Hepatocyte (in vitro differentiated cells): Measurements from ENCODE around the gene TMEM121. TPM values are rescaled to one million over a fixed set of nuclear protein-coding genes. Genes with fewer than 3 reads are reported as not detected.
"Not testable (repeated sequence)": the region's sequence is repeated elsewhere in the genome, so short reads cannot be mapped to it uniquely, and the experiment has no call there.

Source experiments
- DNase-seq: peaks from one replicate; pipeline ENCODE4 v3.0.0-alpha.2; 2016; ENCODE audit warnings: low spot score
- H2AFZ ChIP-seq: fragments of 200-600 bp; sonication (generic); 2 replicates; pipeline ENCODE4 v1.6.0; 2016; ENCODE audit warnings: antibody characterized with exemption, mild to moderate bottlenecking
- H3K27ac ChIP-seq: fragments of 200-600 bp; sonication (generic); 2 replicates; pipeline ENCODE4 v1.5.1; 2016; ENCODE audit warnings: mild to moderate bottlenecking
- H3K27me3 ChIP-seq: fragments of 200-600 bp; sonication (generic); 2 replicates; pipeline ENCODE4 v1.6.1; 2016
- H3K36me3 ChIP-seq: fragments of 200-600 bp; sonication (generic); replicated peaks from 2 replicates; pipeline ENCODE4 v1.5.1; 2016; ENCODE audit warnings: low read depth; ENCODE audit not compliant: insufficient read depth
- H3K4me1 ChIP-seq: fragments of 200-600 bp; sonication (generic); 2 replicates; pipeline ENCODE4 v1.5.1; 2016; ENCODE audit warnings: mild to moderate bottlenecking, moderate library complexity; ENCODE audit not compliant: insufficient read depth
- H3K4me2 ChIP-seq: fragments of 200-600 bp; sonication (generic); 2 replicates; pipeline ENCODE4 v1.6.0; 2016
- H3K4me3 ChIP-seq: fragments of 200-600 bp; sonication (generic); 2 replicates; pipeline ENCODE4 v1.5.1; 2016; ENCODE audit warnings: mild to moderate bottlenecking
- H3K79me2 ChIP-seq: fragments of 200-600 bp; sonication (generic); 2 replicates; pipeline ENCODE4 v1.6.0; 2017; ENCODE audit warnings: mild to moderate bottlenecking
- H3K9me2 ChIP-seq: fragments of 200-600 bp; sonication (generic); replicated peaks from 2 replicates; pipeline ENCODE4 v1.6.0; 2017; ENCODE audit warnings: mild to moderate bottlenecking; ENCODE audit not compliant: insufficient read depth
- H3K9me3 ChIP-seq: fragments of 200-600 bp; sonication (generic); 2 replicates; pipeline ENCODE4 v1.5.1; 2016; ENCODE audit warnings: low read depth, mild to moderate bottlenecking
- H4K20me1 ChIP-seq: fragments of 200-600 bp; sonication (generic); 2 replicates; pipeline ENCODE4 v1.6.0; 2016; ENCODE audit warnings: mild to moderate bottlenecking; ENCODE audit not compliant: insufficient read depth, poor library complexity, severe bottlenecking
- CTCF ChIP-seq: fragments of 200-600 bp; sonication (generic); IDR thresholded peaks from 2 replicates; pipeline ENCODE4 v1.5.1; 2016; ENCODE audit warnings: antibody characterized with exemption, mild to moderate bottlenecking; ENCODE audit not compliant: poor library complexity
- EZH2 ChIP-seq: fragments of 200-600 bp; sonication (generic); IDR thresholded peaks from 2 replicates; pipeline ENCODE4 v1.6.1; 2016; ENCODE audit warnings: antibody characterized with exemption, mild to moderate bottlenecking, borderline replicate concordance
- EZH2phosphoT487 ChIP-seq: fragments of 200-600 bp; sonication (generic); IDR thresholded peaks from one replicate; pipeline ENCODE4 v1.6.1; 2018; ENCODE audit warnings: antibody characterized with exemption, mild to moderate bottlenecking, low read depth, moderate library complexity; ENCODE audit not compliant: unreplicated experiment, severe bottlenecking
- WGBS: methylation state at CpG from one replicate; pipeline ENCODE4 v1.1.6; 2016; ENCODE audit warnings: low lambda C conversion rate; ENCODE audit errors: missing lambda C conversion rate; 5-methylcytosine and 5-hydroxymethylcytosine counted together
- polyA plus RNA-seq: library from polyadenylated mRNA; unstranded; fragments of >200 nt; fragmentation: Nextera tagmentation; extraction: Ambion mirVana; gene quantifications from 2 replicates; pipeline ENCODE4 v1.2.1, GENCODE V29; 2016
- total RNA-seq: library from RNA; depleted of rRNA; stranded (reverse); fragments of >200 nt; gene quantifications from 2 replicates; pipeline ENCODE4 v1.2.3, GENCODE V29; 2014

The TMEM121 gene
- total and polyA plus RNA-seq, 2 experiments from 2014 or later, result 3.0 to 5.8 TPM

GRCh38 chr14:105547741-105548169 is 21.4 kb downstream of the TMEM121 start:
- Histone ChIP-seq H4K20me1 (no peaks in the 10 kb centered on the region), H3K9me3 (no peaks in the 10 kb centered on the region), H3K4me1 (no peaks in the 10 kb centered on the region), H2AFZ (no peak overlapping the region), H3K4me2 (no peak overlapping the region), H3K79me2 (no peaks in the 10 kb centered on the region), H3K36me3 (no peaks in the 10 kb centered on the region), H3K4me3 (no peak overlapping the region), H3K27me3 (no peaks in the 10 kb centered on the region), H3K9me2 (no peaks in the 10 kb centered on the region), H3K27ac (no peak overlapping the region)
- TF ChIP-seq EZH2phosphoT487 (no peak), EZH2 (no peak), CTCF (no peak)
- 99% methylated on average over 20 of the region's 38 CpGs for WGBS
- no peak for DNase-seq

DNA sequence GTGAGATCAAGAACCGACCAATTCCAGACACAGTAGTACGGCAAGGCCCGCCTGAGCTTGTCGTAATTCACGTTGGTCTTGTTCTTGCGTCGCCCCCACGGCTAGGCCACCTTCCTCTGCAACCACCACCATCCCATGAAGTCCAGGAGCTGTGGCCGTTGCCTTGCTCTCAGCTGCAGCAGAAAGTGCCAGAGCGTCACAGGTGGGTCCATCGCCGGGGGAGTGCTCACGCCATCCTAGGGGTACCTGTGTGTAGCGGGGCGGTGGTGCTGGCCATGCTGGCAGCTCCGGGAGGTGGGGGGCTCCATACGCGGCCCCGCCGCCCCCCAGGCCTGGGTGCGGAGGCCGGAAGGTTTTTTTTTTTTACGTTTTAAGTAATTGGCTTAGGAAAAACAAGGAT is 23.1 kb downstream of the TMEM121 start:
- Histone ChIP-seq H3K4me3 (no peak overlapping the region), H3K27ac (no peak overlapping the region), H3K4me2 (no peak overlapping the region), H3K9me3 (no peaks in the 10 kb centered on the region), H3K36me3 (no peaks in the 10 kb centered on the region), H4K20me1 (no peaks in the 10 kb centered on the region), H3K79me2 (no peaks in the 10 kb centered on the region), H3K4me1 (no peaks in the 10 kb centered on the region), H2AFZ (no peak overlapping the region), H3K9me2 (no peaks in the 10 kb centered on the region), H3K27me3 (no peaks in the 10 kb centered on the region)
- 84% methylated on average over 23 of the region's 23 CpGs for WGBS
- no peak for DNase-seq
- no peak for TF ChIP-seq CTCF
- no peak for TF ChIP-seq EZH2phosphoT487
- no peak for TF ChIP-seq EZH2

DNA sequence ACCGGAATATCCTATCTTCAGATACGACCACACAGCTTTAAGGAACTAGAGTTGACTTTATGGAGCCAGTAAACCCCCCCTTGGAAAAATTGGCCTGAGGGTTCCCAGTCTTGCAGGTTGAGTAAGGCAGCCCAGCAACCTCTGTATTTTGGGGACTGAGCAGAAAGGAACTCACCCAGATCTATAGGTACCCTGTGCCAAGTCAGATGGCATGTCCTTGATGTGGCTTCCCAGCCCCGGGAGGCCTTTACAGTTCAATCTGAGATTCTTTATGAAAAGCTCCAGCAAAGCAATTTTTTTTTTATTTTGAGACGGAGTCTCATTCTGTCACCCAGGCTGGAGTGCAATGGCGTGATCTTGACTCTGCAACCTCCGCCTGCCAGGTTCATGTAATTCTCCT is 27.6 kb downstream of the TMEM121 start:
- no peak for DNase-seq
- no peak overlapping the region for H2AFZ ChIP-seq
- no peaks in the 10 kb centered on the region for H3K9me3 ChIP-seq
- no peaks in the 10 kb centered on the region for H3K9me2 ChIP-seq
- H3K4me2 ChIP-seq, result no peak overlapping the region
- no peak overlapping the region for H3K27ac ChIP-seq
- WGBS, result 81% methylated on average over 6 of the region's 6 CpGs
- H3K36me3 ChIP-seq, result no peaks in the 10 kb centered on the region
- no peaks in the 10 kb centered on the region for H3K79me2 ChIP-seq
- no peaks in the 10 kb centered on the region for H3K4me1 ChIP-seq
- H3K27me3 ChIP-seq, result no peaks in the 10 kb centered on the region
- H4K20me1 ChIP-seq, result no peaks in the 10 kb centered on the region
- no peak overlapping the region for H3K4me3 ChIP-seq
- TF ChIP-seq EZH2phosphoT487, result no peak
- TF ChIP-seq EZH2, result no peak
- no peak for TF ChIP-seq CTCF

DNA sequence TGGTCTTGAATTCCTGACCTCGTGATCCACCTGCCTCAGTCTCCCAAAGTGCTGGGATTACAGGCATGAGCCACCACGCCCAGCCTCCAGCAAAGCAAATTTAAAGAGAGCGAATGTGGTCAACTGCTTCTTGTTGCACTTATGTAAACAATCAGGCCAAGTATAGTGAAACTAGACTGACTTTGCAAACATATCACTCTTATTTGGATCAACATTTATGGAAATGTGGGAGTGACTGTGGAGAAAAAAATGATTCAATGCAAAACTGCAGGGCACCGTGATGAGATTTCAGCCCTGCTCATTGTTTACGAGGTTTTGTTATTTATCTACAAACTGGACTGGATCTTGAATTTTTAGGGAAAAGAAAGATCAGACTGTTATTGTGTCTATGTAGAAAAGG is 28.1 kb downstream of the TMEM121 start:
- no peak for DNase-seq
- no peak overlapping the region for H3K27ac ChIP-seq
- 71% methylated on average over 5 of the region's 5 CpGs for WGBS
- no peaks in the 10 kb centered on the region for H3K36me3 ChIP-seq
- no peaks in the 10 kb centered on the region for H3K9me3 ChIP-seq
- no peaks in the 10 kb centered on the region for H3K4me1 ChIP-seq
- TF ChIP-seq EZH2, result no peak
- no peak for TF ChIP-seq EZH2phosphoT487
- TF ChIP-seq CTCF, result no peak
- no peak overlapping the region for H3K4me3 ChIP-seq
- H4K20me1 ChIP-seq, result no peaks in the 10 kb centered on the region
- no peaks in the 10 kb centered on the region for H3K27me3 ChIP-seq
- no peaks in the 10 kb centered on the region for H3K79me2 ChIP-seq
- H2AFZ ChIP-seq, result no peak overlapping the region
- H3K9me2 ChIP-seq, result no peaks in the 10 kb centered on the region
- no peak overlapping the region for H3K4me2 ChIP-seq

DNA sequence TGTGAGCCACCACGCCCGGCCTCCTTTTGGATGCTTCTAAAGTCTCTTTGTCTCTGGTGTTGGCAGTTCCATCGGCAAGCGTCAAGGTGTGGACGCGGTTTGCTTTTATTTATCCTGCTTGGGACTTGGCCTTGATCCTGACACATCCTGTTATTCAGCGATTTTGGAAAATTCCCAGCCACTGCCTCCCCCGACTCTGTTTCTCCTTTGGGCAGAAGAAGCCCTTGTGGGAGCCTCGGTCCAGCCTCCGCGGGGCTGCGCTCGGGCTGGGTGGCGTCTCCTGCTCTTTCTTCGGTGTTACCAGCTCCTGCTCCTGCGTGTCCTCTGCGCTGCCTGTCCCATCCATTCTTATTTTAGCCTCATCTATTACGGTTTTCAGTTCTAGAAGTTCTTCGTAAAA is 31.3 kb downstream of the TMEM121 start:
- not testable (repeated sequence) for H3K4me3 ChIP-seq, H3K4me1 ChIP-seq, H3K36me3 ChIP-seq, DNase-seq, H3K79me2 ChIP-seq, H3K9me3 ChIP-seq, H3K27ac ChIP-seq, H3K27me3 ChIP-seq, H2AFZ ChIP-seq, H4K20me1 ChIP-seq, H3K4me2 ChIP-seq, H3K9me2 ChIP-seq
- 94% methylated on average over 18 of the region's 19 CpGs for WGBS
